AG10803 (cell line): ENCODE measurements around the gene BRD3OS.

Experiments used
- DNase-seq: peaks from one replicate; pipeline ENCODE4 v3.0.0; 2010; ENCODE audit warnings: low read depth
- H3K4me3 ChIP-seq: 2 replicates; pipeline ENCODE4 v1.5.1; 2011; ENCODE audit warnings: mild to moderate bottlenecking, low read length, control low read depth
- CTCF ChIP-seq: conservative IDR thresholded peaks from 2 replicates; pipeline ENCODE4 v1.5.1; 2011; ENCODE audit warnings: mild to moderate bottlenecking, low read length, control low read depth, inconsistent platforms

Gene BRD3OS

GRCh38 chr9:134044944-134045343, 19.7 kb downstream of the BRD3OS start:
- TF ChIP-seq CTCF, result no peak
- no peak for DNase-seq
- H3K4me3 ChIP-seq, result no peak overlapping the region

GRCh38 chr9:134045841-134046544, 20.7 kb downstream of the BRD3OS start:
- no peak for DNase-seq
- TF ChIP-seq CTCF, result no peak
- no peak overlapping the region for H3K4me3 ChIP-seq

GRCh38 chr9:134046894-134047681, 21.8 kb downstream of the BRD3OS start:
- DNase-seq, result no peak
- TF ChIP-seq CTCF, result no peak
- no peak overlapping the region for H3K4me3 ChIP-seq

- DNase-seq, result no peak
- no peak overlapping the region for H3K4me3 ChIP-seq
- TF ChIP-seq CTCF, result no peak
These were observed 22.7 kb downstream of the BRD3OS start for GRCh38 chr9:134047868-134048581.

- TF ChIP-seq CTCF, result no peak
- DNase-seq, result no peak
- no peak overlapping the region for H3K4me3 ChIP-seq
These were observed 23.3 kb downstream of the BRD3OS start for GRCh38 chr9:134048582-134048968.

GRCh38 chr9:134049236-134049635, 24.0 kb downstream of the BRD3OS start:
- no peak overlapping the region for H3K4me3 ChIP-seq
- no peak for DNase-seq
- TF ChIP-seq CTCF, result no peak
